GM19043 (cell line): Measurements from ENCODE around the gene IL17C.

ENCODE experiments used
- ATAC-seq: cut with Tn5 transposase; IDR thresholded peaks from one replicate; pipeline ENCODE4 v1.9.1; 2021; ENCODE audit warnings: low read depth; ENCODE audit not compliant: unreplicated experiment

IL17C gene, protein sequence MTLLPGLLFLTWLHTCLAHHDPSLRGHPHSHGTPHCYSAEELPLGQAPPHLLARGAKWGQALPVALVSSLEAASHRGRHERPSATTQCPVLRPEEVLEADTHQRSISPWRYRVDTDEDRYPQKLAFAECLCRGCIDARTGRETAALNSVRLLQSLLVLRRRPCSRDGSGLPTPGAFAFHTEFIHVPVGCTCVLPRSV

DNA sequence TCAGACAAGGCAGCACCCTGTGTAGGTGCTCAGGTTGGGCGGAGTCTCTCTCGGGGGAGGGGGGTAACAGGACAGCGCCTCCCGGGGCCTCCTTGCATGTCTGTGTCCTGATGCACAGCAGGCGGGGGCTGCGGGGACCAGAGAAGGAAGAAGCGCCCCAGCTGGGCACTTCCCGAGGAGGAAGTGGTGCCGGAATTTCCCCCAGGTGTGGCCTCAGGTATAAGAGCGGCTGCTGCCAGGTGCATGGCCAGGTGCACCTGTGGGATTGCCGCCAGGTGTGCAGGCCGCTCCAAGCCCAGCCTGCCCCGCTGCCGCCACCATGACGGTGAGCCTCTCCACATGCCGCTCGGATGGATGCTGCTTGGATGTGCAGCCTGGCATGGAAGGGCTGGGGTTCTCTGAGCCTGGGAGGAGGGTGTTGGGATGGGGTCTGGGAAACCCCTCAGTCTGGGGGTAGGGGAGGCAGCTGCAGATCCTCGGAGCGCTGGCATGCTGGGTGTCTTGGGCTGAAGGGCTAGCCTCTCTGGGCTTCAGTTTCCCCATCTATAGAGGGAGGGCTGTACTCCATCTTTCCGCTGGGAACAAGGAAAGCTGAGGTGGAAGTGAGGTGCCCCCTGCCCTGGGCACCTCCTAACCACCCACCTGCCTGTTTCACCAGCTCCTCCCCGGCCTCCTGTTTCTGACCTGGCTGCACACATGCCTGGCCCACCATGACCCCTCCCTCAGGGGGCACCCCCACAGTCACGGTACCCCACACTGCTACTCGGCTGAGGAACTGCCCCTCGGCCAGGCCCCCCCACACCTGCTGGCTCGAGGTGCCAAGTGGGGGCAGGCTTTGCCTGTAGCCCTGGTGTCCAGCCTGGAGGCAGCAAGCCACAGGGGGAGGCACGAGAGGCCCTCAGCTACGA lies at the start of gene IL17C:
Gene IL17C, plus strand, starts transcription at position 250 of the 908 bp plus-strand sequence. Its CDS starts 70 bp downstream, at position 320.
- no peak for ATAC-seq

GRCh38 chr16:88588754-88589153 lies 49.6 kb upstream of the IL17C start:
- ATAC-seq, result no peak

DNA sequence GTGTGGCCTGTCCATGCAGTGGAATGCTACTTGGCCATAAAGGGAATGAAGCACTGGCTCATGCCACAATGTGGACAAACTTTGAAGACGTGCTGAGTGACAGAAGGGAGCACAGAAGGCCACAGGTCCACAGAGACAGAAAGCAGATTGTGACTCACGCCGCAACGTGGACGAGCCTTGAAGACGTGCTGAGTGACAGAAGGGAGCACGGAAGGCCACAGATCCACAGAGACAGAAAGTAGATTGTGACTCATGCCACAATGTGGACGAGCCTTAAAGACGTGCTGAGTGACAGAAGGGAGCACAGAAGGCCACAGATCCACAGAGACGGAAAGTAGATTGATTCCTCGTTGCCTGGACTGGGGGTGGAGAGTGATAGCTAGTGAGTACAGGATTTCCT lies 48.9 kb upstream of the IL17C start:
- ATAC-seq, result no peak

GRCh38 chr16:88591577-88592021 lies 46.8 kb upstream of the IL17C start:
- no peak for ATAC-seq

GRCh38 chr16:88593061-88593460 lies 45.3 kb upstream of the IL17C start:
- no peak for ATAC-seq

DNA sequence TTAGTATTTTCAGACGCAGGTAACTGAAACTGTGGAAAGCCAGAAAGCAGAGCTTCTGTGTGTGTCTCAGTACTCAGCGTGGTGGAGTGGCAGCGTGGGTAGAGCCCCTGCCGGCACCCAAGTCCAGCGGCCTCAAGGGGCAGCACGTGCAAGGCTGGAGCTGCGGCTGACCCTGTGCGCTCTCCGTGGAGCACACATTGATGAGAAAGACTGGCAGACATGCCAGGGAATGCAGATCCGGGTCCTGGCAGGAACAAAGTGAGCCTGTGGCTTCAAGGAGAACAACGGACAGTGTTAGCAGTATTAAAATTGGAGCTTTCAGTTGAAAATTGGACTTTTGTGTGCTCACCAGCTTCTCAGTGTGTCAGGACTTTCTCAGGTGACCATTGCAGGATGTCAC lies 44.9 kb upstream of the IL17C start:
- ATAC-seq, result no peak

GRCh38 chr16:88593910-88594309 lies 44.5 kb upstream of the IL17C start:
- ATAC-seq, result no peak

- no peak for ATAC-seq
Measured at GRCh38 chr16:88595101-88595500, 43.3 kb upstream of the IL17C start.

DNA sequence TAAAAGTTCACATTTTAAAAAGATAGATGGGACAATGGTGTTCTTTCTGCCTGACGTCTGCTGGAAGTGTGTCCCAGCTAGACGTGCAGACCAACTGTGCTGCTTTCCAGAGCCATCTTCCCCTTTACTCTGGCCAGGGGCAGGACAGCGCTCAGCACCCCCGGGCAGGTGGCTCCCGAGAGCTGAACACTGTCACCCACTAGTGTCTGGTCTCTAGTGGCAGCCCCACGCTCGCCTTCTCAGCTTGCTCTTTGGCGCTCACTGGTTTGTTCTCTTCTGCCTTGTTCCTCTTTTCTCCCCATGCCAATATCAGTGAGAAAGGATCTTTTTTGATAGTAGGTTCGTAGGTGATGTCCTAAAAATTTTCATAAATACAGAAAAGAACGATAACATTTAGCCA lies 42.5 kb upstream of the IL17C start:
- ATAC-seq, result no peak

- no peak for ATAC-seq
Measured at GRCh38 chr16:88596483-88596882, 41.9 kb upstream of the IL17C start.

GRCh38 chr16:88597856-88598491 lies 40.4 kb upstream of the IL17C start:
- ATAC-seq, result no peak

DNA sequence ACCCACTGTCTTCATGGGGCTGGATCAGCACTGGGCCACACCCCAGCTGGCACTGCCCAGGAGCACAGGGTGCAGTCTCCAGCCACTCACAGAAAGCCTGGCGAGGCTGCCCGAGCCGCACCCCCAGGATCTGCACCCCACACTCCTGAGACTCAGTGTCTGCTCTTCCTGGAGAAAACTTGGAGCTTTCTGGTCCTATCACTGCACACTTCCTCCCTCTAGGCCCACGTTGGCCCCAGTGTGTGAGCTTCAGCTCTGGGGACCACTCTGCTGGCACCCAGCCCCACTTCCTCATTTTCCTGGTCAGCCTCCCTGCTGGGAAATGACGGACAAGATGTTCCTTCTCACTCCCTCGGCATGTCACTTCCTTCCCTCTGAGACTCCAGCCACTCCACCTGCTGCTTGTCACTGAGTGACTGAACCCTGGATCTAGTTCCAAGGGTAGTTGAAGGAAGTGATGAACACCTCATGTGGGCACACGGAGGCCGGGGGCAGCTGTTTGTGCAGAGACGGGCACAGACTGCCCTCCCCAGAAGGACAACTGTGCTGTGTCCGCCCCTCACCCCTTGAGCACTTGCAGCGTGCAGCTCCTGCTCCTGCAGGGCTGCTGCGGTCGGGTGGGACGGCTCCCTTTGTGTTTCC lies 39.2 kb upstream of the IL17C start:
- no peak for ATAC-seq

GRCh38 chr16:88599825-88600538 lies 38.4 kb upstream of the IL17C start:
- ATAC-seq, result no peak

DNA sequence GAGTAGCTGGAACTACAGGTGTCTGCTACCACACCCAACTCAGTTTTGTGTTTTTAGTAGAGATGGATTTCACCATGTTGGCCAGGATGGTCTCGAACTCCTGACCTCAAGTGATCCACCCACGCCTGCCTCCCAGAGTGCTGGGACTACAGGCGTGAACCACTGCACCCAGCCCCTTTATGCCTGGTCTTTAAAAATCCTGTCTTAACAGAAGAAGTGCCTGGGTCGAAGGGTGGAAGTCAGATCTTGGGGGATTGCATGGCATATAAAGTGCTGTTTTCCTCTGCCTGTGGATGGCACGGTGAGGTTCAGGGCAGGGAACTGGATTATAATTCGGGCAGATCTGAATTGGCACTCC lies 37.9 kb upstream of the IL17C start:
- no peak for ATAC-seq

- no peak for ATAC-seq
Measured at GRCh38 chr16:88601313-88602036, 36.9 kb upstream of the IL17C start.

GRCh38 chr16:88602091-88602490 lies 36.3 kb upstream of the IL17C start:
- no peak for ATAC-seq

- ATAC-seq, result no peak
Measured at GRCh38 chr16:88605186-88606147, 32.9 kb upstream of the IL17C start.

- no peak for ATAC-seq
Measured at GRCh38 chr16:88606148-88606757, 32.1 kb upstream of the IL17C start.
